Panc1 (cell line): ENCODE measurements around the gene WLS. TPM values are rescaled to one million over a fixed set of nuclear protein-coding genes. Genes with fewer than 3 reads are reported as not detected.

ENCODE experiments used
- ATAC-seq: fragments of 200-7000 bp; cut with Tn5 transposase; 2 replicates; pipeline ENCODE4 v1.9.1; 2020; ENCODE audit warnings: mild to moderate bottlenecking, moderate library complexity
- BruUV-seq: library from RNA; stranded (reverse); fragments of 400-500 nt; replicated peaks from 2 replicates; lab custom pipeline; 2021; lab: Mats Ljungman, UMichigan
- CTCF ChIA-PET: fragments of 300-600 bp; sonication (Branson Sonifier 250); formaldehyde crosslinking; loops from one replicate; lab custom pipeline; 2022; ENCODE audit warnings: antibody characterized with exemption; lab: Charles Lee
- POLR2A ChIA-PET: fragments of 300-600 bp; sonication (Branson Sonifier 250); formaldehyde crosslinking; loops from one replicate; lab custom pipeline; 2022; ENCODE audit warnings: antibody characterized with exemption; lab: Charles Lee
- DNase-seq: peaks from one replicate; pipeline ENCODE4 v3.0.0-alpha.2; 2010; ENCODE audit warnings: low read depth, low spot score
- H3K27ac ChIP-seq: 2 replicates; pipeline ENCODE4 v1.5.1; 2011; ENCODE audit warnings: mild to moderate bottlenecking, low read length, inconsistent platforms
- H3K27me3 ChIP-seq: fragments of 200-500 bp; sonication (Bioruptor generic); 2 replicates; pipeline ENCODE4 v1.6.0; 2014; ENCODE audit warnings: low read length, inconsistent platforms; ENCODE audit not compliant: control insufficient read depth, insufficient read depth
- H3K36me3 ChIP-seq: fragments of 200-500 bp; sonication (Bioruptor generic); 2 replicates; pipeline ENCODE4 v1.5.1; 2014; ENCODE audit warnings: inconsistent platforms, mild to moderate bottlenecking, low read length, moderate library complexity; ENCODE audit not compliant: control insufficient read depth, insufficient read depth
- H3K4me1 ChIP-seq: 2 replicates; pipeline ENCODE4 v1.5.1; 2011; ENCODE audit warnings: inconsistent platforms, mild to moderate bottlenecking, low read length, moderate library complexity; ENCODE audit not compliant: control insufficient read depth, insufficient read depth
- H3K4me3 ChIP-seq, 2 experiments: 2 replicates each; pipeline ENCODE4 v1.5.1; 2011 to 2012; ENCODE audit warnings: low read depth in 2 of 2, low read length in 2 of 2, mild to moderate bottlenecking in 2 of 2, inconsistent platforms in 1 of 2, moderate library complexity in 1 of 2
- H3K9me3 ChIP-seq: fragments of 200-500 bp; sonication (Bioruptor generic); 2 replicates; pipeline ENCODE4 v1.5.1; 2014; ENCODE audit warnings: low read depth, mild to moderate bottlenecking, inconsistent platforms, low read length, moderate library complexity; ENCODE audit not compliant: control insufficient read depth, insufficient read depth
- POLR2AphosphoS5 ChIP-seq: IDR thresholded peaks from 2 replicates; pipeline ENCODE4 v1.6.1; 2012; ENCODE audit warnings: mild to moderate bottlenecking, low read depth, low read length, moderate library complexity
- SIN3A ChIP-seq: IDR thresholded peaks from 2 replicates; pipeline ENCODE4 v1.6.1; 2012; ENCODE audit warnings: low read depth, mild to moderate bottlenecking, low read length, moderate library complexity, borderline replicate concordance; ENCODE audit not compliant: insufficient read depth
- TCF7L2 ChIP-seq: IDR thresholded peaks from 2 replicates; pipeline ENCODE4 v1.6.1; 2011; ENCODE audit warnings: mild to moderate bottlenecking, low read depth, low read length, inconsistent platforms
- in situ Hi-C: cut with HindIII; loops from 2 replicates; pipeline ENCODE4 v1.10.0; 2016; ENCODE audit warnings: low sequenced_read_pairs, low pct_unique_long_range_greater_than_20kb
- intact Hi-C: fragments of 100-400 bp; cut with micrococcal nuclease; formaldehyde crosslinking; loops from one replicate; pipeline ENCODE4 v1.10.0; 2022; ENCODE audit not compliant: unreplicated experiment
- total RNA-seq: library from RNA; stranded (reverse); gene quantifications from one replicate; pipeline ENCODE4 v1.2.1, GENCODE V29; 2021; ENCODE audit not compliant: unreplicated experiment
- TF ChIP-seq, protein P1 (sequence below), 2 experiments: IDR thresholded peaks; 2 replicates each; pipeline ENCODE4 v1.6.1; 2011 to 2012; ENCODE audit warnings: low read depth in 2 of 2, control low read depth in 1 of 2, low read length in 1 of 2, mild to moderate bottlenecking in 1 of 2, moderate library complexity in 1 of 2; ENCODE audit not compliant: insufficient read depth in 1 of 2
- TF ChIP-seq, protein P2 (sequence below): fragments of 450-650 bp; IDR thresholded peaks from 2 replicates; pipeline ENCODE4 v1.5.1; 2017; ENCODE audit warnings: mild to moderate bottlenecking

WLS gene
- total RNA-seq, 1 experiment from 2014 or later, result 29.6 TPM

DNA sequence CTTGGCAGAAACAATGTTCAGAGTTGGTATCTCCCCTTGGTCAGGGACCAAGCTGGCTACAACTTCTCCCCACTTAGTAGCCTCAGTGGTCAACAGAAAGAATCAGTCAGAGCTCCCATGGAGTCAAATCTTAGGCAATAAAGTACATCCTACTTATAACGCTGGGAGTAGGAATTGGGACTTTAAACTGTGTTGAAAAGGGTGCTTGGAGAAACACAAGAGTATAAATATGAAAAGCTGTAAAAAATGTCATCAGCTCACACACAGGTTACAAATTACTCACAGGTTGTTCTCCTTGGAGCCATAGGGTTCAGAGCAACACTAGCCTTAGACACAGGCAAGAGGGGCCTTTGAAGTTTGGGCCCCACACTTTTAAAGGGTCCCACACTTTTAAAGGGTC, 67.4 kb downstream of the WLS start:
- in situ Hi-C loops, result no loop called here
- CTCF ChIA-PET, result no interaction called here
- TF ChIP-seq SIN3A (no peak), POLR2AphosphoS5 (no peak), TCF7L2 (no peak)
- TF ChIP-seq, protein P1, sequence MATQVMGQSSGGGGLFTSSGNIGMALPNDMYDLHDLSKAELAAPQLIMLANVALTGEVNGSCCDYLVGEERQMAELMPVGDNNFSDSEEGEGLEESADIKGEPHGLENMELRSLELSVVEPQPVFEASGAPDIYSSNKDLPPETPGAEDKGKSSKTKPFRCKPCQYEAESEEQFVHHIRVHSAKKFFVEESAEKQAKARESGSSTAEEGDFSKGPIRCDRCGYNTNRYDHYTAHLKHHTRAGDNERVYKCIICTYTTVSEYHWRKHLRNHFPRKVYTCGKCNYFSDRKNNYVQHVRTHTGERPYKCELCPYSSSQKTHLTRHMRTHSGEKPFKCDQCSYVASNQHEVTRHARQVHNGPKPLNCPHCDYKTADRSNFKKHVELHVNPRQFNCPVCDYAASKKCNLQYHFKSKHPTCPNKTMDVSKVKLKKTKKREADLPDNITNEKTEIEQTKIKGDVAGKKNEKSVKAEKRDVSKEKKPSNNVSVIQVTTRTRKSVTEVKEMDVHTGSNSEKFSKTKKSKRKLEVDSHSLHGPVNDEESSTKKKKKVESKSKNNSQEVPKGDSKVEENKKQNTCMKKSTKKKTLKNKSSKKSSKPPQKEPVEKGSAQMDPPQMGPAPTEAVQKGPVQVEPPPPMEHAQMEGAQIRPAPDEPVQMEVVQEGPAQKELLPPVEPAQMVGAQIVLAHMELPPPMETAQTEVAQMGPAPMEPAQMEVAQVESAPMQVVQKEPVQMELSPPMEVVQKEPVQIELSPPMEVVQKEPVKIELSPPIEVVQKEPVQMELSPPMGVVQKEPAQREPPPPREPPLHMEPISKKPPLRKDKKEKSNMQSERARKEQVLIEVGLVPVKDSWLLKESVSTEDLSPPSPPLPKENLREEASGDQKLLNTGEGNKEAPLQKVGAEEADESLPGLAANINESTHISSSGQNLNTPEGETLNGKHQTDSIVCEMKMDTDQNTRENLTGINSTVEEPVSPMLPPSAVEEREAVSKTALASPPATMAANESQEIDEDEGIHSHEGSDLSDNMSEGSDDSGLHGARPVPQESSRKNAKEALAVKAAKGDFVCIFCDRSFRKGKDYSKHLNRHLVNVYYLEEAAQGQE (IDR thresholded peaks at IDR 0.05; ENCODE audit: insufficient read depth in 1 of 2, low read depth in 2 of 2, low read length in 1 of 2), result no peak
- TF ChIP-seq, protein P2, sequence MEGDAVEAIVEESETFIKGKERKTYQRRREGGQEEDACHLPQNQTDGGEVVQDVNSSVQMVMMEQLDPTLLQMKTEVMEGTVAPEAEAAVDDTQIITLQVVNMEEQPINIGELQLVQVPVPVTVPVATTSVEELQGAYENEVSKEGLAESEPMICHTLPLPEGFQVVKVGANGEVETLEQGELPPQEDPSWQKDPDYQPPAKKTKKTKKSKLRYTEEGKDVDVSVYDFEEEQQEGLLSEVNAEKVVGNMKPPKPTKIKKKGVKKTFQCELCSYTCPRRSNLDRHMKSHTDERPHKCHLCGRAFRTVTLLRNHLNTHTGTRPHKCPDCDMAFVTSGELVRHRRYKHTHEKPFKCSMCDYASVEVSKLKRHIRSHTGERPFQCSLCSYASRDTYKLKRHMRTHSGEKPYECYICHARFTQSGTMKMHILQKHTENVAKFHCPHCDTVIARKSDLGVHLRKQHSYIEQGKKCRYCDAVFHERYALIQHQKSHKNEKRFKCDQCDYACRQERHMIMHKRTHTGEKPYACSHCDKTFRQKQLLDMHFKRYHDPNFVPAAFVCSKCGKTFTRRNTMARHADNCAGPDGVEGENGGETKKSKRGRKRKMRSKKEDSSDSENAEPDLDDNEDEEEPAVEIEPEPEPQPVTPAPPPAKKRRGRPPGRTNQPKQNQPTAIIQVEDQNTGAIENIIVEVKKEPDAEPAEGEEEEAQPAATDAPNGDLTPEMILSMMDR, result no peak
- intact Hi-C loops, result no loop called here
- Histone ChIP-seq H3K36me3 (no peaks in the 10 kb centered on the region), H3K9me3 (no peaks in the 10 kb centered on the region), H3K4me3 (no peak overlapping the region), H3K4me1 (no peaks in the 10 kb centered on the region), H3K27me3 (no peaks in the 10 kb centered on the region), H3K27ac (no peak overlapping the region)
- DNase-seq, result no peak
- no peak for ATAC-seq
- POLR2A ChIA-PET, result no interaction called here
- no TSS peak for BruUV-seq

DNA sequence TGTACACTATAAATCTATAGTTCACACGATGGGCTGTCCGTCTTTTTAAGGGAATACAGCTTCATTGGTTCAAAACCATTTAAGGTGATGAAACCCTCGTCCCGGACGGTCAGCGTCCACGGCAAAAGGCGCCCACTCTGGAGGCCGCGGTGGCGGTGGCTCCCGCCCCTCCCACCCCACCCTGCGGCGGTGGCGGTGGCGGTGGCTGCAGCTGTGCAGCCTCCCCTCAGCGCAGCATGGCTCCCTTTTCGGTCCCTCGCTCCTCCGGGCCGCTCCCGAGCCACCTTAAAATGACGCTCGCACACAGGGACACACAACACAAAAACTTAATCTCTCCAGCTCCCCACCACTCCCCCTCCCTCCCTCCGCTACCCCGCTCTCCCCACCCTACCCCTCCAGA, 69.1 kb downstream of the WLS start:
- Histone ChIP-seq H3K9me3 (no peaks in the 10 kb centered on the region), H3K4me1 (no peaks in the 10 kb centered on the region), H3K4me3 (no peak overlapping the region), H3K27me3 (no peaks in the 10 kb centered on the region), H3K27ac (no peak overlapping the region), H3K36me3 (no peaks in the 10 kb centered on the region)
- intact Hi-C loops, result no loop called here
- BruUV-seq, result no TSS peak
- ATAC-seq (no peak), DNase-seq (no peak)
- ChIA-PET CTCF (interaction anchor here (0.6 to 0.7 kb wide), 2 partner anchors 58 to 114 kb away, joined by 5 to 8 read pairs; no protein-coding TSS in a partner anchor), POLR2A (no interaction called here)
- TF ChIP-seq, protein P1 (IDR thresholded peaks at IDR 0.05; ENCODE audit: insufficient read depth in 1 of 2, low read depth in 2 of 2, low read length in 1 of 2), result no peak
- TF ChIP-seq SIN3A (no peak), TCF7L2 (no peak)
- TF ChIP-seq, protein P2, result no peak
- in situ Hi-C loops, result no loop called here
